Measurements from ENCODE around the gene PRKCA.

Gene PRKCA

GRCh38 chr17:66812571-66812970 lies 510.2 kb downstream of the PRKCA start:
- H3K9me3 ChIP-seq, result no peaks in the 10 kb centered on the region
- DNase-seq, result no peak
- no peaks in the 10 kb centered on the region for H3K36me3 ChIP-seq
- peaks cover 4% of the 10 kb centered on the region; the same call in 1 of the 2 replicates for H3K4me1 ChIP-seq
- H3K4me3 ChIP-seq (ENCODE audit: low read depth, low read length), result no peak overlapping the region
- H3K27me3 ChIP-seq, result no peaks in the 10 kb centered on the region
- TF ChIP-seq CTCF (IDR thresholded peaks at IDR 0.05; ENCODE audit: low read depth, low read length), result no peak

DNA sequence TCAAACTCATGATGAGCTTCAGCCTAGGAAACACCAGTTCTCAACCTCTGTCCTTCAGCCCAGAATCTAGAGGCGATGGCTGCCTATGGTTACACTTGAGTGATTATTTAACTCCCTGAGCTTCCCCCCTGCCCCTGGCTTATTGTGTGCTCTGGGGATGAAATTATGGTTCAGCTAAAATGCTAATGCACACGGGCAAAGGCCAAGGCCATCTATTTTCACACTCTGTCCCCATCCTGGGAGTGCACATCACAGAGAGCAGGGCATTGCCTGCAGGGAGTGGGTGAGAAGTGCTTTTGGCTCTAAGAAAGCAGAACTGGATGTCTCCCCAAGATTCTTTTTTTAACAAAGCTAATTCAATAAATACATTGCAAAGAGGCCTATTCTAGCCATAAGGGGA lies 510.9 kb downstream of the PRKCA start:
- H3K4me3 ChIP-seq (ENCODE audit: low read depth, low read length), result no peak overlapping the region
- no peak for TF ChIP-seq CTCF (IDR thresholded peaks at IDR 0.05; ENCODE audit: low read depth, low read length)
- H3K27me3 ChIP-seq, result no peaks in the 10 kb centered on the region
- no peak for DNase-seq
- 0 out of 2 replicates have a peak, but pooled peaks cover 3% of the 10 kb centered on the region for H3K9me3 ChIP-seq
- no peaks in the 10 kb centered on the region for H3K36me3 ChIP-seq
- no peaks in the 10 kb centered on the region for H3K4me1 ChIP-seq

GRCh38 chr17:66814026-66814425 lies 511.6 kb downstream of the PRKCA start:
- no peak overlapping the region for H3K4me3 ChIP-seq (ENCODE audit: low read depth, low read length)
- H3K4me1 ChIP-seq, result no peaks in the 10 kb centered on the region
- no peaks in the 10 kb centered on the region for H3K27me3 ChIP-seq
- no peak for TF ChIP-seq CTCF (IDR thresholded peaks at IDR 0.05; ENCODE audit: low read depth, low read length)
- 0 out of 2 replicates have a peak, but pooled peaks cover 4% of the 10 kb centered on the region for H3K9me3 ChIP-seq
- no peak for DNase-seq
- no peaks in the 10 kb centered on the region for H3K36me3 ChIP-seq

DNA sequence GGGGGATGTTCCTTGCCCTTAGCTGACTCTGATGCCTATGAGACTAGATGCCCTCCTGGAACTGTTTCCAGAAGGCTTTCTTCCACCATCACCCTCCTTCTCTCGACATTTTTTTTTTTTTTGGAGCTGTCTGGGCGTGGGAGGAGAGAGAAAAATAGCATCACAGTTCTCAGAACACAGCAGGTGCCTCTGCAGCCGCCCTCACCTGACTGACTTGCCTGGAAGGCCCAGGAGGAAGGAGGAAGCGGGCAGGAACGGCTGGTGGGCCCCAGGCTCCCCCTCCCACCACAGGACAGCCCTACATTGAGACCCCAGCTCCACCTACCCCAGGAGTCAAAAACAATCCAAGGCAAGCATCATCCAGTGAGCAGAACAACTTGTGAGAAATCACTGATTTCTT lies 512.2 kb downstream of the PRKCA start:
- Histone ChIP-seq H3K36me3 (no peaks in the 10 kb centered on the region), H3K4me1 (no peaks in the 10 kb centered on the region), H3K4me3 (ENCODE audit: low read depth, low read length) (no peak overlapping the region), H3K27me3 (no peaks in the 10 kb centered on the region), H3K9me3 (0 out of 2 replicates have a peak, but pooled peaks cover 4% of the 10 kb centered on the region)
- no peak for DNase-seq
- no peak for TF ChIP-seq CTCF (IDR thresholded peaks at IDR 0.05; ENCODE audit: low read depth, low read length)

DNA sequence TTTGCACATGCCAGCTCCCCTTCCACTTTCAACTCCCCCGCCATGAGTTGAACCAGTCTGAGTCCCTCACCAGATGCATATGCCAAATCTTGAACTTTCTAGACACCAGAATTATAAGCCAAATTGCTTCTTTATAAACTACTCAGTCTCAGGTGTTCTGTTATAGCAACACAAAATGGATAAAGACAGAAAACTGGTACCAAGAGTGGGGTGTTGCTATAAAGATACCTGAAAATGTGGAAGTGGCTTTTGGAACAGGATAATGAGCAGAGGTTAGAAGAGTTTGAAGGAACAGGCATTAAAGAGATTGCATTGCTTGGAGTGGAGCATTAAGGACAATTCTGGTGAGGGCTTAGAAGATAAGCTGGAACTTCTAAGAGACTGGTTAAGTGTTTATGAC lies 515.3 kb downstream of the PRKCA start:
- H3K4me1 ChIP-seq, result no peaks in the 10 kb centered on the region
- DNase-seq, result no peak
- TF ChIP-seq CTCF (IDR thresholded peaks at IDR 0.05; ENCODE audit: low read depth, low read length), result no peak
- H3K27me3 ChIP-seq, result no peaks in the 10 kb centered on the region
- H3K9me3 ChIP-seq, result 0 out of 2 replicates have a peak, but pooled peaks cover 4% of the 10 kb centered on the region
- no peaks in the 10 kb centered on the region for H3K36me3 ChIP-seq
- H3K4me3 ChIP-seq (ENCODE audit: low read depth, low read length), result no peak overlapping the region

- H3K27me3 ChIP-seq, result no peaks in the 10 kb centered on the region
- H3K36me3 ChIP-seq, result no peaks in the 10 kb centered on the region
- no peaks in the 10 kb centered on the region for H3K4me1 ChIP-seq
- no peak for TF ChIP-seq CTCF (IDR thresholded peaks at IDR 0.05; ENCODE audit: low read depth, low read length)
- H3K9me3 ChIP-seq, result 0 out of 2 replicates have a peak, but pooled peaks cover 4% of the 10 kb centered on the region
- no peak for DNase-seq
- H3K4me3 ChIP-seq (ENCODE audit: low read depth, low read length), result no peak overlapping the region
These were observed 517.1 kb downstream of the PRKCA start for GRCh38 chr17:66819466-66819865.
